Skeletal muscle tissue (tissue), 4 donors: ENCODE results near the gene PCDHGA8. TPM values are rescaled to one million over a fixed set of nuclear protein-coding genes. Genes with fewer than 3 reads are reported as not detected.
"Not testable (repeated sequence)": the region's sequence is repeated elsewhere in the genome, so short reads cannot be mapped to it uniquely, and the experiment has no call there.

Experiments used
- H3K27ac ChIP-seq: one replicate; pipeline ENCODE4 v1.7.0; 2013; ENCODE audit warnings: mild to moderate bottlenecking, low read depth, low read length, inconsistent platforms
- H3K27me3 ChIP-seq, 3 donors: one replicate each; pipeline ENCODE4 v1.7.0; 2013; ENCODE audit warnings: low read length in 3 of 3; ENCODE audit not compliant: control insufficient read depth in 3 of 3, insufficient read depth in 3 of 3
- H3K36me3 ChIP-seq, 3 donors: one replicate each; pipeline ENCODE4 v1.7.0; 2013; ENCODE audit warnings: low read length in 3 of 3; ENCODE audit not compliant: control insufficient read depth in 3 of 3, insufficient read depth in 3 of 3
- H3K4me1 ChIP-seq, 3 donors: one replicate each; pipeline ENCODE4 v1.7.0; 2013; ENCODE audit warnings: low read length in 3 of 3, mild to moderate bottlenecking in 3 of 3; ENCODE audit not compliant: control insufficient read depth in 3 of 3, insufficient read depth in 3 of 3
- H3K4me3 ChIP-seq, 3 donors: one replicate each; pipeline ENCODE4 v1.7.0; 2013; ENCODE audit warnings: low read length in 3 of 3
- H3K9ac ChIP-seq, 3 donors: one replicate each; pipeline ENCODE4 v1.7.0; 2013; ENCODE audit warnings: low read length in 3 of 3, mild to moderate bottlenecking in 3 of 3, moderate library complexity in 2 of 3, low read depth in 1 of 3
- H3K9me3 ChIP-seq, 3 donors: one replicate each; pipeline ENCODE4 v1.7.0; 2013; ENCODE audit warnings: low read length in 3 of 3; ENCODE audit not compliant: control insufficient read depth in 3 of 3
- total RNA-seq: library from RNA; depleted of rRNA; stranded (reverse); fragments of >200 nt; gene quantifications from one replicate; pipeline ENCODE4 v1.2.3, GENCODE V29; 2014
- donor health status: Osteomylitis.

Gene PCDHGA8
- total RNA-seq, 1 donor from 2014 or later: 3.7 TPM

DNA sequence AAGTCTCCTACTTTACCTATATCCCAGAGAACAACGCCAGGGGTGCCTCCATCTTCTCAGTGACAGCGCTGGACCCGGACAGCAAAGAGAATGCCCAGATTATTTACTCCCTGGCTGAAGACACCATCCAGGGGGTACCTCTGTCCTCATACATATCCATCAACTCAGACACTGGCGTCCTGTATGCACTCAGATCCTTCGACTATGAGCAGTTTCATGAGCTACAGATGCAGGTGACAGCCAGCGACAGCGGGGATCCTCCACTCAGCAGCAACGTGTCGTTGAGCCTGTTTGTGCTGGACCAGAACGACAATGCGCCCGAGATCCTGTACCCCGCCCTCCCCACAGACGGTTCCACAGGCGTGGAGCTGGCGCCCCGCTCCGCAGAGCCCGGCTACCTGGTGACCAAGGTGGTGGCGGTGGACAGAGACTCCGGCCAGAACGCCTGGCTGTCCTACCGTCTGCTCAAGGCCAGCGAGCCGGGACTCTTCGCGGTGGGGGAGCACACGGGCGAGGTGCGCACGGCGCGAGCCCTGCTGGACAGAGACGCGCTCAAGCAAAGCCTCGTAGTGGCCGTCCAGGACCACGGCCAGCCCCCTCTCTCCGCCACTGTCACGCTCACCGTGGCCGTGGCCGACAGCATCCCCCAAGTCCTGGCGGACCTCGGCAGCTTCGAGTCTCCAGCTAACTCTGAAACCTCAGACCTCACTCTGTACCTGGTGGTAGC, 22.3 kb downstream of the PCDHGA8 start:
- not testable (repeated sequence) for H3K27me3 ChIP-seq, H3K9ac ChIP-seq, H3K27ac ChIP-seq
- H3K9me3 ChIP-seq: peaks cover 19 to 27% (median 21%) of the 10 kb centered on the region in 3 donors
- H3K4me1 ChIP-seq: peaks cover 0 to 23% (median 16%) of the 10 kb centered on the region in 3 donors
- H3K4me3 ChIP-seq: peak overlapping the region in 2 of 3 donors; percentile 49 to 67
- peaks cover 4 to 24% (median 5%) of the 10 kb centered on the region in 3 donors for H3K36me3 ChIP-seq

GRCh38 chr5:141415275-141415618, 22.8 kb downstream of the PCDHGA8 start:
- Histone ChIP-seq H3K4me1 (peaks cover 0 to 26% (median 15%) of the 10 kb centered on the region in 3 donors), H3K36me3 (peaks cover under 1 to 19% (median 7%) of the 10 kb centered on the region in 3 donors), H3K9me3 (peaks cover 21 to 24% (median 21%) of the 10 kb centered on the region in 3 donors)
- not testable (repeated sequence) for H3K27ac ChIP-seq, H3K27me3 ChIP-seq, H3K4me3 ChIP-seq, H3K9ac ChIP-seq

- peaks cover 0 to 29% (median 21%) of the 10 kb centered on the region in 3 donors for H3K4me1 ChIP-seq
- H3K27ac ChIP-seq: peak within 1 kb of the TSS; percentile 62
- H3K9me3 ChIP-seq: peaks cover 24 to 39% (median 30%) of the 10 kb centered on the region in 3 donors
- H3K4me3 ChIP-seq: peak within 1 kb of the TSS; percentile 68 to 76 (median 73)
- H3K36me3 ChIP-seq: peaks cover 3 to 20% (median 7%) of the 10 kb centered on the region in 3 donors
- H3K27me3 ChIP-seq: not testable (repeated sequence)
- peak within 1 kb of the TSS; percentile 65 to 76 (median 66) for H3K9ac ChIP-seq
These were observed 25.2 kb downstream of the PCDHGA8 start, which contains the start of gene PCDHGB7 for GRCh38 chr5:141417494-141418172. Gene PCDHGB7 (plus strand): TSS chr5:141417677. CDS start chr5:141417860, 183 bp downstream.

GRCh38 chr5:141419074-141419880, 26.8 kb downstream of the PCDHGA8 start:
- Histone ChIP-seq H3K36me3 (peaks cover 6 to 19% (median 7%) of the 10 kb centered on the region in 3 donors), H3K27me3 (peaks cover 2 to 3% (median 2%) of the 10 kb centered on the region in 3 donors), H3K9me3 (peaks cover 24 to 43% (median 33%) of the 10 kb centered on the region in 3 donors), H3K4me1 (peaks cover 0 to 32% (median 19%) of the 10 kb centered on the region in 3 donors), H3K9ac (no peak overlapping the region), H3K27ac (no peak overlapping the region), H3K4me3 (peak overlapping the region; percentile 26 to 58 (median 37))

GRCh38 chr5:141420855-141421488, 28.5 kb downstream of the PCDHGA8 start, which contains the start of gene PCDHGA11:
Gene PCDHGA11 (plus strand): TSS chr5:141421051. CDS start chr5:141421228, 177 bp downstream.
- peak within 1 kb of the TSS in 2 of 3 donors; percentile 50 to 63 for H3K9ac ChIP-seq
- peak within 1 kb of the TSS; percentile 19 for H3K27ac ChIP-seq
- peaks cover 0 to 3% (median 2%) of the 10 kb centered on the region in 3 donors for H3K27me3 ChIP-seq
- H3K4me1 ChIP-seq: peaks cover 0 to 25% (median 19%) of the 10 kb centered on the region in 3 donors
- H3K9me3 ChIP-seq: peaks cover 30 to 39% (median 36%) of the 10 kb centered on the region in 3 donors
- peak within 1 kb of the TSS; percentile 59 to 71 (median 67) for H3K4me3 ChIP-seq
- peaks cover 5 to 16% (median 6%) of the 10 kb centered on the region in 3 donors for H3K36me3 ChIP-seq

DNA sequence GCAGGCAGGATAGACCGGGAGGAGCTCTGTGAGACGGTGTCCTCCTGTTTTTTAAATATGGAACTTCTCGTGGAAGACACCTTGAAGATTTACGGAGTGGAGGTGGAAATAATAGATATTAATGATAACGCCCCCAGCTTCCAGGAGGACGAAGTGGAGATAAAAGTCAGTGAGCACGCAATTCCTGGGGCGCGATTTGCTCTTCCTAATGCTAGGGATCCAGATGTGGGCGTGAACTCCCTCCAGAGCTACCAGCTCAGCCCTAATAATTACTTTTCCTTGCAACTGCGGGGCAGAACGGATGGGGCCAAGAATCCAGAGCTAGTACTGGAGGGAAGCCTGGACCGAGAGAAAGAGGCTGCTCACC, 29.0 kb downstream of the PCDHGA8 start:
- Histone ChIP-seq H3K4me3 (peak overlapping the region; percentile 59 to 71 (median 67)), H3K9ac (peak overlapping the region in 2 of 3 donors; percentile 50 to 63)

GRCh38 chr5:141422742-141423291, 30.4 kb downstream of the PCDHGA8 start:
- Histone ChIP-seq H3K27me3 (peaks cover 0 to 3% (median 2%) of the 10 kb centered on the region in 3 donors), H3K36me3 (peaks cover 9 to 25% (median 11%) of the 10 kb centered on the region in 3 donors), H3K9me3 (peaks cover 39 to 55% (median 47%) of the 10 kb centered on the region in 3 donors), H3K4me1 (peaks cover 0 to 25% (median 19%) of the 10 kb centered on the region in 3 donors), H3K4me3 (peak overlapping the region in 2 of 3 donors; percentile 24 to 41), H3K27ac (no peak overlapping the region), H3K9ac (no peak overlapping the region)

More for the DNA sequence above, 29.0 kb downstream of the PCDHGA8 start:
- peaks cover 5 to 18% (median 6%) of the 10 kb centered on the region in 3 donors for H3K36me3 ChIP-seq
- peaks cover 0 to 3% (median 2%) of the 10 kb centered on the region in 3 donors for H3K27me3 ChIP-seq
- peak overlapping the region; percentile 19 for H3K27ac ChIP-seq
- H3K9me3 ChIP-seq: peaks cover 31 to 43% (median 41%) of the 10 kb centered on the region in 3 donors
- peaks cover 0 to 25% (median 19%) of the 10 kb centered on the region in 3 donors for H3K4me1 ChIP-seq

- peak overlapping the region in 2 of 3 donors; percentile 9 for H3K4me3 ChIP-seq
- H3K27ac ChIP-seq: no peak overlapping the region
- peaks cover 18 to 42% (median 29%) of the 10 kb centered on the region in 3 donors for H3K9me3 ChIP-seq
- no peak overlapping the region for H3K9ac ChIP-seq
- peaks cover 7 to 16% (median 13%) of the 10 kb centered on the region in 3 donors for H3K36me3 ChIP-seq
- peaks cover 2 to 9% (median 4%) of the 10 kb centered on the region in 3 donors for H3K4me1 ChIP-seq
- H3K27me3 ChIP-seq: no peaks in the 10 kb centered on the region
These were observed 35.5 kb downstream of the PCDHGA8 start for GRCh38 chr5:141427783-141428426.
